ENCODE measurements around the gene MAST3.

The MAST3 gene

DNA sequence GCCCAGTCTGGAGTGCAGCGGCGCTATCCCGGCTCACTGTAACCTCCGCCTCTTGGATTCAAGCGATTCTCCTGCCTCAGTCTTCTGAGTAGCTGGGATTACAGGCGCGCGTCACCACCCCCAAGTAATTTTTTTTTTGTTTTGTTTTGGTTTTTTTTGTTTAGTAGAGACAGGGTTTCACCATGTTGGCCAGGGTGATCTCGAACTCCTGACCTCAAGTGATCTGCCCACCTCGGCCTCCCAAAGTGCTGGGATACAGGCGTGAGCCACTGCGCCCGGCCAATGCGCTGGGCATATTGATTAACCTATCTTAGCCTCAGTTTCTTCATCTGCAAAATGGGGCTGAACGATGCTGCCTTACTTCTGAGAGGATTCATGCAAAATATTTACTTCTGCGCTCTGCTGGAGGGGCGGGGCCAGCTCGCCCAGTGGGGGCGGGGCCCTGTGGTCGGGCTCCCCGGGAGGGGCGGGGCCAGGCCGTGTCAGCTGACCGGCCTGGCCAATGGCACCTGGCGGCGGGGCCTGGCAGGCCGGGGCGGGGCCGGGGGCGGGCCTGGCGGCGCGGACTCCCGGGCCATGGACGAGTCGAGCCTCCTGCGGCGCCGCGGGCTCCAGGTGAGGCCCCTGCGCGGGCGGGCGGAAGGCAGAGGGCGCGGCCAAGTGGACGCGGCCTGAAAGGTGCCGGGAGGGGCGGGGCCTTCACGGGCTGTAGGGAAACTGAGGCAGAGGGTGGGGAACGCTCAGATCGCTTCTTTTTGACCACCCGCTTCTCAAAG lies at the start of gene MAST3:
MAST3 (plus strand) TSS at position 562 of the 776 bp plus-strand sequence; CDS start at position 577, 15 bp downstream.
- H3K4me2 ChIP-seq (ENCODE audit: low read length): peak within 1 kb of the TSS; percentile 95
- peaks cover 17% of the 10 kb centered on the region for H3K36me3 ChIP-seq (replicated peaks; ENCODE audit: low read depth, low read length)
- TF ChIP-seq, protein P1, sequence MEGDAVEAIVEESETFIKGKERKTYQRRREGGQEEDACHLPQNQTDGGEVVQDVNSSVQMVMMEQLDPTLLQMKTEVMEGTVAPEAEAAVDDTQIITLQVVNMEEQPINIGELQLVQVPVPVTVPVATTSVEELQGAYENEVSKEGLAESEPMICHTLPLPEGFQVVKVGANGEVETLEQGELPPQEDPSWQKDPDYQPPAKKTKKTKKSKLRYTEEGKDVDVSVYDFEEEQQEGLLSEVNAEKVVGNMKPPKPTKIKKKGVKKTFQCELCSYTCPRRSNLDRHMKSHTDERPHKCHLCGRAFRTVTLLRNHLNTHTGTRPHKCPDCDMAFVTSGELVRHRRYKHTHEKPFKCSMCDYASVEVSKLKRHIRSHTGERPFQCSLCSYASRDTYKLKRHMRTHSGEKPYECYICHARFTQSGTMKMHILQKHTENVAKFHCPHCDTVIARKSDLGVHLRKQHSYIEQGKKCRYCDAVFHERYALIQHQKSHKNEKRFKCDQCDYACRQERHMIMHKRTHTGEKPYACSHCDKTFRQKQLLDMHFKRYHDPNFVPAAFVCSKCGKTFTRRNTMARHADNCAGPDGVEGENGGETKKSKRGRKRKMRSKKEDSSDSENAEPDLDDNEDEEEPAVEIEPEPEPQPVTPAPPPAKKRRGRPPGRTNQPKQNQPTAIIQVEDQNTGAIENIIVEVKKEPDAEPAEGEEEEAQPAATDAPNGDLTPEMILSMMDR (IDR thresholded peaks at IDR 0.05; ENCODE audit: low read depth, low read length): peak; percentile 12; the same call in 1 of the 2 replicates
- no peak for TF ChIP-seq EZH2phosphoT487 (IDR thresholded peaks at IDR 0.05; ENCODE audit: low read depth)
- H3K9me3 ChIP-seq (ENCODE audit: insufficient read depth, low read length): no peaks in the 10 kb centered on the region
- H3K27ac ChIP-seq (ENCODE audit: low read length): peak within 1 kb of the TSS; percentile 91
- no peak within 1 kb of the TSS for H2AFZ ChIP-seq (ENCODE audit: low read depth, low read length)
- H3K27me3 ChIP-seq (ENCODE audit: low read depth, low read length): no peaks in the 10 kb centered on the region
- peaks cover 18% of the 10 kb centered on the region for H3K4me1 ChIP-seq (ENCODE audit: low read length)
- H3K9ac ChIP-seq (ENCODE audit: low read length): peak within 1 kb of the TSS; percentile 93
- peaks cover 24% of the 10 kb centered on the region for H3K79me2 ChIP-seq (ENCODE audit: low read length)
- H4K20me1 ChIP-seq (ENCODE audit: insufficient read depth, low read length): 0 out of 2 replicates have a peak, but pooled peaks cover 4% of the 10 kb centered on the region
- peak within 1 kb of the TSS; percentile 88 for H3K4me3 ChIP-seq (ENCODE audit: low read length)

DNA sequence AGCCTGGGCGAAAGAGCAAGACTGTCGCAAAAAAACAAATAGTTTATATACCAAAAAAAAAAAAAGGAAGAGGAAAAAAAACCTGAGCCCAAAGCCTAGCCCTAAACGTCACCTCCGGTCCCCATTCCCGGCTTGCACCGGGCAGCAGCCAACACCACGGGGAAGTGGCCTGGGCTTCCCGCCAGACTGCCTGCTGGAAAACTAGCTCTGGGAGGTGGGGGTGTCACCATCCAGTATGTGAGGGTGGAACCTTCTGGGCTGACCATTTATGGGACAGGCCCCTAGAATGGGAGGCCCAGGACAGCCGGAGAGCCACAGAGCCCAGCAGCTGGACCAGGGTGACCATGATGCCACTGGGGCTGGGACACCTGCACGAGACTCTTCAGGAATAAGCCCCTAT lies 48.2 kb upstream of the MAST3 start:
- no peak overlapping the region for H3K27ac ChIP-seq (ENCODE audit: low read length)
- no peak overlapping the region for H2AFZ ChIP-seq (ENCODE audit: low read depth, low read length)
- H3K9ac ChIP-seq (ENCODE audit: low read length): no peak overlapping the region
- H3K36me3 ChIP-seq (replicated peaks; ENCODE audit: low read depth, low read length): no peaks in the 10 kb centered on the region
- no peak for TF ChIP-seq EZH2phosphoT487 (IDR thresholded peaks at IDR 0.05; ENCODE audit: low read depth)
- TF ChIP-seq, protein P1 (IDR thresholded peaks at IDR 0.05; ENCODE audit: low read depth, low read length): no peak
- no peak overlapping the region for H3K4me3 ChIP-seq (ENCODE audit: low read length)
- H4K20me1 ChIP-seq (ENCODE audit: insufficient read depth, low read length): no peaks in the 10 kb centered on the region
- no peaks in the 10 kb centered on the region for H3K27me3 ChIP-seq (ENCODE audit: low read depth, low read length)
- H3K79me2 ChIP-seq (ENCODE audit: low read length): no peaks in the 10 kb centered on the region
- no peak overlapping the region for H3K4me2 ChIP-seq (ENCODE audit: low read length)
- no peaks in the 10 kb centered on the region for H3K9me3 ChIP-seq (ENCODE audit: insufficient read depth, low read length)
- peaks cover 22% of the 10 kb centered on the region for H3K4me1 ChIP-seq (ENCODE audit: low read length)

DNA sequence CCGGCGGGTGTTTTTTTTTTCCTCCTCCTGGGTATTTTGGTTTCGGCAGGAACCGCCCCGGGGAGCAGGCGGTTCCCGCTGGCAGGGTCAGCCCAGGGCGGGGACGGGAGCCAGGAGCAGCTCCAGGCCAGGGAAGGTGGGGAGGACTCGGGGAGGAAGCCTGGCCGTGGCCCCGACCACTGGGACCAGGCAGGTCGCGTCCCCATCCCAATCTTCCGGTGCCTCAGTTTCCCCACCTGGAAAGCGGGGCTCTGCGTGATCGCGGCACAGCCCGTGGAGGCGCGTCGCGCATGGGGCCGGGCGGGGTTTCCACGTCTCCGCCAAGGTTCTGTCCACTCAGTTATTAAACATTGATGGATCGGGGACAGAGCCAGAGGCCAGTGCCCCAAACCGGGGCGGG lies 45.7 kb upstream of the MAST3 start:
- Histone ChIP-seq H3K27me3 (ENCODE audit: low read depth, low read length) (no peaks in the 10 kb centered on the region), H3K4me1 (ENCODE audit: low read length) (no peaks in the 10 kb centered on the region), H3K27ac (ENCODE audit: low read length) (no peak overlapping the region), H3K4me2 (ENCODE audit: low read length) (no peak overlapping the region), H2AFZ (ENCODE audit: low read depth, low read length) (no peak overlapping the region), H3K9ac (ENCODE audit: low read length) (no peak overlapping the region), H3K9me3 (ENCODE audit: insufficient read depth, low read length) (no peaks in the 10 kb centered on the region), H3K4me3 (ENCODE audit: low read length) (no peak overlapping the region), H4K20me1 (ENCODE audit: insufficient read depth, low read length) (no peaks in the 10 kb centered on the region), H3K36me3 (replicated peaks; ENCODE audit: low read depth, low read length) (no peaks in the 10 kb centered on the region), H3K79me2 (ENCODE audit: low read length) (no peaks in the 10 kb centered on the region)
- TF ChIP-seq, protein P1 (IDR thresholded peaks at IDR 0.05; ENCODE audit: low read depth, low read length): no peak
- no peak for TF ChIP-seq EZH2phosphoT487 (IDR thresholded peaks at IDR 0.05; ENCODE audit: low read depth)

DNA sequence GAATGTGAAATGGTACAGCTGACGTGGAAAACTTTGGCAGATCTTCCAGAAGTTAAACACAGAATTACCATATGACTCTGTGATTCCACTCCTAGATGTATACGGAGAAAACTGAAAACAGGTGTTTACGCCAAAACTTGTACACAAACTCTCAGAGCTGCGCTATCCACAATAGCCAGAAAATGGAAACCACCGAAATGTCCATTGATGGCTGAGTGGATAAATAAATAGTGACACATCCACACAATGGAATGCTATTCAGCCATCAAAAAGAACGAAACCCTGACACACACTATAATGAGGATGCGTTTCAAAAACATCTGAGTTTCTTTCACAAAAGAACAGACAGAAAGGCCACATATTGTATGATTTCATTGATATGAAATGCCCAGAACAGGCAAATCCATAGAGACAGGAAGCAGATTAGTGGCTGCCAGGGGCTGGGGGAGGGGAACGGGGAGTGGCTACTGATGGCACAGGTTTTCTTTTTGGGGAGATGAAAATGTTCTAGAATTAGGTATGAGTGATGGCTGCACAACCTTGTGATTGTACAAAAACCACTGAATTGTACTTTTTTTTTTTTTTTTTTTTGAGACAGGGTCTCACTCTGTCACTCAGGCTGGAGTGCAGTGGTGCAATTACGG lies 43.9 kb upstream of the MAST3 start:
- H3K4me1 ChIP-seq (ENCODE audit: low read length): peaks cover 8% of the 10 kb centered on the region
- no peak overlapping the region for H3K27ac ChIP-seq (ENCODE audit: low read length)
- H3K9ac ChIP-seq (ENCODE audit: low read length): no peak overlapping the region
- no peaks in the 10 kb centered on the region for H3K9me3 ChIP-seq (ENCODE audit: insufficient read depth, low read length)
- H3K36me3 ChIP-seq (replicated peaks; ENCODE audit: low read depth, low read length): no peaks in the 10 kb centered on the region
- no peak for TF ChIP-seq EZH2phosphoT487 (IDR thresholded peaks at IDR 0.05; ENCODE audit: low read depth)
- TF ChIP-seq, protein P1 (IDR thresholded peaks at IDR 0.05; ENCODE audit: low read depth, low read length): no peak
- H2AFZ ChIP-seq (ENCODE audit: low read depth, low read length): no peak overlapping the region
- H3K4me2 ChIP-seq (ENCODE audit: low read length): no peak overlapping the region
- H3K79me2 ChIP-seq (ENCODE audit: low read length): no peaks in the 10 kb centered on the region
- H4K20me1 ChIP-seq (ENCODE audit: insufficient read depth, low read length): no peaks in the 10 kb centered on the region
- no peak overlapping the region for H3K4me3 ChIP-seq (ENCODE audit: low read length)
- H3K27me3 ChIP-seq (ENCODE audit: low read depth, low read length): no peaks in the 10 kb centered on the region
